NOMO-1 treated with dmso at 0.1 percent for 144 hours (cell line): ENCODE measurements around the gene ITGA11.
A peak's percentile ranks its signal among the peaks of the same experiment; 100 is the strongest.

ENCODE experiments used
- DNase-seq: peaks from one replicate; lab custom pipeline; 2025; ENCODE audit not compliant: unreplicated experiment; lab: John Stamatoyannopoulos, UW

ITGA11 gene

DNA sequence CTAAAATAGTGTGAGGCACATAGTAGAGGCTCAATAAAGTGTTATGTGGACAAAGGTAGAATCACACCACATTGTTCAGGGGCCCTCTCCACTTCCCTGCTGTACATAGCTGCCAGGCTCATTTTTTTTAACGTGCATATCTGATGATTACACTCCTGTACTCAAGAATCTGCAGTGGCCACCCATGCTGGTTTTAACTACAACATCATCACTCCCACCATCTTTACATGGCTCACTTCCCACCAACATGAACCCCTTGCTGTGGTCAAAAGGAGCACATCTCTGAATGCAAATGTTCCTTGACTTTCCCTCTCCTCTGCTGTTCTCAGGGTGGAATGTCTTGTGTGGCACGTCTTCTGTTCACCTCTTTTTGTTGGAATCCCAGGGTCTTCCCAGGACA, 77.7 kb downstream of the ITGA11 start:
- DNase-seq, result no peak

DNA sequence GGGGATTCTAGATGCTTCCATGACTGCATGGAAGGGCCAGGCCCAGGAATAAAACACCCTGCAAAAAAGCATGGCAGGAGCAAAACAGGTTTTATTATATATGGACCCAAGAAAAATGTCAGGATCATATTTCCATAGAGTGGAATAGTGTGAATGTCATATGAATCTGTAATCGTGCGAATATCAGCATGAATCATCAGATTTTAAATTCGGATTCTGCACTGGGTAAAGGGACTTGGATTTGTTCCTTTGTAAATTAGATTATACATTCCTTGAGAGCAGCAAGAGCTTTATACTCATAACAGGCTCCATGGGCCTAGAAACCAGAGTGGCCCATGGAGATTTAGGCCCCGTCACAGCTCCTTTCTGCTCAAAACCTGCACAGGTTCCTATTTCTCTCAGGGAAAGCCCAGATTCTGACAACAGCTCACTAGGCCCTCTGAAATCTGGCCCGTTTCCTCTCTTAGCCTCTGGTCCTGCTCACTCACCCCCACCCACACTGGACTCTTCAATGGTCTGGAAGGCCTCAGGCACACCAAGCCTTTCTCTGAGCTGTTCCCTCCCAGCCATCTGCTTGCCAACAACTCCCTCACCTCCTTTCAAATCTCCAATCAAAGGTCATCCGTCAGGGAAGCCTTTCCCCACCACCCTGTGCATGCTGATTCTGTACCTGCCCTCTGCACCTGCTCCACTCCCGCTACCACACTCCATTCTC, 78.4 kb downstream of the ITGA11 start:
- no peak for DNase-seq

DNA sequence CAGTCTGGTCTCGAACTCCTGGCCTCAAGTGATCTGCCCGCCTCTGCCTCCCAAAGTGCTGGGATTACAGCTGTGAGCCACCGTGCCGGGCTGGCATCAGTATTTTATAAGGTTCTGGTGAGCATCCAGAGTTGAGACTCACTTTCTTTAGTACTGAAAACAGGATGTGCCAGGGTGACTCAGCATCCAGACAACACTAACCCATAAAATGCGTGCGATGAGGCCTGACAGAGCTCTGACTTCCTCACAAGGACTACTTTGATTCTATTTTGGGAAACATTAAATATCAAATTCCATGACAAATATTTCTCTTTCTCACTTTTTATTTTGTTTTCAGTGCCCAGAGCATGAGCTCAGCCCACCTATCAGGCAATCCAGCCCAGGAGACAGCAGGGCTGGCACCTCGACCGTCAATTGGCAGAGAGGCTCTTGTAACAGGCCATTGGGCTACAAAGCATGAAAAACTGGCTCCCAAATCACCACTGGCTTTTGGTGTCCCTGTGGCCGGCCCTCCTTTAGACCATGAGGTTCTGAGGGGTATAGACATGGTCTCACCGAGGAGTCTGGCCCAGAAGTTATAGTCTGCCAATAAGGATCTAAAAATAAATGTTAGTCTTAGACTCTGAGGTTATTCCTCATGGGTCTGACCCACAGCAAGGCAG, 79.4 kb downstream of the ITGA11 start:
- peak; percentile 44 for DNase-seq

DNA sequence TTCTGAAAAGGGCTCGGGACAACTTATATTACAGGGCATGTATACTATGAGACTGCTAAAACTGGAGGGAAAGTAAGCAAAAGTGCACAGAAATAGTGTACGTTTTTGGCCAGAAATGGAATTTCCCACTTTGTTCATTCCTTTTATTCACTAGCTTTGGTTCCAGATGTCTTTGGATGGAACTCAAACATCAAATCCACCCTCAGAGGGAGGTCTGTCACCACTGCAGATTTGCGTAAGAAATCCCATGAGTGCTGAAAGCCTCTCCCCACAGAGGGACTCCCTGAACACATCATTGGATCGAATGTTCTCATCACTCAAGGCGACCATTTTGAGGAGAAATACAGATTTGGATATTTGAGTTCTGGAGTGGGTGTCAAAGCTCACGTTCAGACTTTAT, 82.8 kb downstream of the ITGA11 start:
- no peak for DNase-seq

DNA sequence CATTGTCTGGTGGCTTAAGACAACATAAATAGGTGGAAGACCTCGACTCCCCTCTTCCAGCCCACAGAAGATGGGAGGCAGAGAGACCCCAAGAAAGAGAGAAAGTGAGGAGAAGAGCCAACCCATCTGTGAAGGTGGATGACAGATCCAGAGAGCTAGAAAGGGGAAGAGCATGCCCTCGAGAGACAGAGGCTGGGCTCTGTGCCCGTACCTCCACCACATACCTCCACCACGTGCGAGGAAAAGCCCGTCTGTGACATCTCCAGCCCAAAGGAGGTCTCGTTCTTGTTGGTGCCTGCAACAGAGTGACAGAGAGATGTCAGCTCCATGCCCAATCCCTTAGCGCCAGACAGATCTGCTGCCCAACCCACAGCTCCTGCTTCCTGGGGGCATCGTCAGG, 83.4 kb downstream of the ITGA11 start:
- DNase-seq, result no peak

DNA sequence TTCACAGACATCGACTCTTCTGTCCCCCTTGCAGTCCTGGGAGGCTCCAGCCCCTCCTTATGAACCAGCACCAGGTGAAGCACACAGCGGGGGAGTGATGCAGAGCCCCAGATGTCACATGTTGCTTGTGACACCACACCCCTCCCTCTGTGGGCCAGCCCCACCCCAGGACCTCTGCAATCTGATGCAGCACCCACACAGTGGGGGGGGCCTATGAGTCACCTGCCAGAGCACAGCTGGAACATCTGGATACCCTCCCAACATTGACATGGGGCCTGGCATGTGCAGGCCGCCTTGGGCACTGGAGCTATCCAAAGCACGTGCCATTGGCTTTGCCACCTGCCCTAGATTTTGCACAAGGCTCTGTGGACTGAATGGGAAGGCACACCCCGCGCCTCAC, 83.9 kb downstream of the ITGA11 start:
- no peak for DNase-seq

DNA sequence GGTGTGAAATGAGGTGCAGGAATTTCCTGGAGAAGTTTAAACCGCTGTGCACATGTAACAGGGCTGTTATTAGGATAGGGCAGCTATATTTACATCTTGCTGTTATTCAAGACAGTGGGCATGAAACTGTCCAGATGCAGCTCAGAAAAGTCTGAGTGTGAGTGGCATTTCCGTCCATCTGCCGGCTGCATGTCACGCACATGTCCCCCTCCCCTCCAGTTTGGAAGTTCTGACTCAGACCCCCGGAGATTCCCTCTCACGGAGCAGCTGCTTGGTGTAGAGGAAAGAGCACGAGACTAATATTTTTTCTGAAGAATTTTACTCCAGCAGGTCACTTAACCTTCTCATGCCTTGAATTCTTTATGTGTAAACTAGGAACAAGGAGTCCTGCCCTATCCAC, 84.6 kb downstream of the ITGA11 start:
- no peak for DNase-seq

DNA sequence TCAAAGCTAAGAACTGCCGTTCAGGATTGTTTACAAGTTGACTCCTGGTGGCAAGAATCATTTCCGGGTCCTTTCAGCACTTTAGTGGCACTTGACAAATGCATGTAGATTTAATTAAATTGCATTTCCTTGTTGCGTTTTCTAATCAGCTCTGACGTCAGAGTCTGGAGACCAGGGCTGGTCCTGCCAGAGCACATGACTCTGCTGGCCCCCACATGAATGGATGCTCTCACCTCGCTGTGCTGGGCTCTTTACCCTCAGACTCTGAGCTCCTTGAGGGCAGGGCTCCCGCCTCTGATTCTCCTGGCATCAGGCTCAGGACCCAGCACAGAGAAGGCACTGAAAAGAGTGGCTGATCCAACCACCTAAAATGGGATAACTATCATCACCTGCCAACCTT, 85.0 kb downstream of the ITGA11 start:
- no peak for DNase-seq

DNA sequence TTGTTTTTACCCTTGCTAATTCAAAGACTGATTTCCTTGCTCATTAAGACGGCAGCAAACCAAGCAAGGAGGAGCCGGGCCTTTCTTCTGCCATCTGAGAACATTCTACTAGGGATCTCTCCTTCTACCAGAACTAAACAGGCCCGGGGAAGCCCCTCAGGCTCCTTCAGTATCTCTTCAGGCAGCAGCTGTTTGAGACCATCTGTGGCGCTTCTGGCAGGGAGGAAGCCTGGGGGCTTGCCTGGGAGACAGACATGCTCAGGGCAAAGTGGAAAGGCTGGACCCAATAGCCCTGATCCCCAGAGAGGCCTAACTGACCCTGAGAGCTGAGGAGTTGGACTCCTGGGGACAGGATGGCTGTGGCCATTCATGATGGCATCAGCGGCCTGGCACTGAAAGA, 86.5 kb downstream of the ITGA11 start:
- DNase-seq, result no peak

DNA sequence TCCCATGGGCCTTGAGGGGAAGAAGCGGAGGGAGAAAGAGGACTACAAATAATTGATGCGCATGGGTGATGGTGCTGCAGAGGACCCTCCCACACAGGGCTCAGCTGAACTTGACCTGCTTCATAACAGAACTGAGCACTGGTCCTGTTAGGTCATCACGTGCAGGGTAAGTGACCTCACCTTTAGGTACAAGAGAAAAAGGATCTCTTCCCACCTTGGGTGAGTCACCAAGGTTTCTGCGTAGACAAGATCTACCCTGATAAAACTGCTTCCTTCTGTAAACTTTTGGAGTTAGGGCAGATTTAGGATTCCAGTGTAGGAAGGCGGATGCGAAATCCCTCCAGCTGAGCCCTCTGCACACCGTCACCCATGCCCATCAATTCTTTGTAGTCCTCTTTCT, 87.4 kb downstream of the ITGA11 start:
- no peak for DNase-seq

DNA sequence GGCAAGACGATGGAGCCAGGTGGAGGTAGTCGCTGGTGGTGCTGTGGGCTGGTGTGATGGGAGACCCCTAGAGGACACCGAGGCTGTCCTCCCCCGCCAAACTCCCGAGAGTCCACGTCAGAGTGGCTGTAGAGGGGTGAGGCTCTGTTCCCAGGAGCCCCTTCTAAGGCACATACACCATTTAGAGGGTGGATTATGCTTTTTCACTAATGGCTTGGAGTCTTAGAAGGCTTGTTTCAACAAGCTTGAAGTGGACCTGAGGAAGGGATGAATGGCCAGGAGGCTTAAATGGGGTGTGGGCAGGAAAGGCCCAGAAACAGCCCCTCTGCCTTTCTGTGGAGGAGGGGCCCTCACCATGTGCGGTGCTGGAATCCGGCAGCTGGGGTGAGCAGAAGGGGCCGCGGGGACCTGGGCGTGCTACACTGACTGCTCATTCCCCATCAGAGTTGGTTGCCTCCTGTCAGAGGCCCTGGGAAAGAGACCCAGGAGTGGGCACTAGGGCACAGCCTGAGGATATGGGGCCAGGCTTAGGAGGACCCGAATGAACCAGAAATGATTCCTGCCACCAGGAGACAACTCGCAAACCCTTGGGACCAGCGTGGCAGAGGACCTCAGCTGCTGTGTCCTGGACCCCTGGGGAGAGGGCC, 88.3 kb downstream of the ITGA11 start:
- no peak for DNase-seq

DNA sequence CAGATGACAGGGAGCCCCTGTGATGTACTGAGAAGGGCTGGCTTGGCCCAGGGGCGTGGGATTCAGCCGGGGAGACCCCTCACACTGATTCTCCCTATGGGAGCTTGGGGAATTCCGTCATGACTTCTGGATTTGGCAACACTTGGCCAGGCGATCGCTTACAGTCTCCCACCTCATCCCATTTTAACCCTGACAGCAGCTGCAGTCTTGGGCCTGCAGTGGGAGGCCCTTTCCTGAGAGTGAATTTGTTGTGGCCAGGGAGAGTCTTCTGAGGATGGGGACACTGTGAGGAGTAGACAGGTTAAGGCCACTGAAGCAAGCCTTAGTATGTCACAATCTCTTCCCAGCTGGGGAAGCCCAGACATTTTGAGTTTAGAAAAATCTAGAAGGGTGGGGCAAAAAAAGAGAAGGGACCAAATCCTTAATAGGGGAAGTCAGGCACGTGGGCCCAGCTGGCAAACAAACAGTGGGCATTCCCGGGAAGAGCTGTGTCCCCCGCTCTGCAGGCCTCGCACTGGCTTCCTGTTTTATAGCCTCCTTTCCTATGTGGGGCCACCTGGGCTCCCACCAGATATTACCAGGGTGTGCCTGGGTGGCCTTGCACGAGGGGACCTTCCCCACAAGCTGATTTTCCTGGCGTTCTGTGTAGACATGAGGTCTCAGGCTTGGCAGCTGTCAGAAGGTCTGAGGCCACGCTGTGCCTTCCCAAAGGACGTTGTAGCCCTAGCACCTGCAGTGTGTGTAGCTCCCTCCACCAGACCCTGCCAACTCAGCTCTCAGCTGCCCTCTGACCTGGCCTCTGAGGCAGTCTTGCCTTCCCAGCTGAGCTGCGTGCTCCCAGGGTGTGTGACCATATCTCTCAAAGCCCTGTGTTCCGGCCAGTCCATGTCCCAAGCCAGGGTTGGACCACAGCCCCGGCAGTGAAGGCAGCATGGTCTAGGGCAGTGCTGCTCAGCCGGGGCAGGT, 89.9 kb downstream of the ITGA11 start:
- DNase-seq, result no peak

DNA sequence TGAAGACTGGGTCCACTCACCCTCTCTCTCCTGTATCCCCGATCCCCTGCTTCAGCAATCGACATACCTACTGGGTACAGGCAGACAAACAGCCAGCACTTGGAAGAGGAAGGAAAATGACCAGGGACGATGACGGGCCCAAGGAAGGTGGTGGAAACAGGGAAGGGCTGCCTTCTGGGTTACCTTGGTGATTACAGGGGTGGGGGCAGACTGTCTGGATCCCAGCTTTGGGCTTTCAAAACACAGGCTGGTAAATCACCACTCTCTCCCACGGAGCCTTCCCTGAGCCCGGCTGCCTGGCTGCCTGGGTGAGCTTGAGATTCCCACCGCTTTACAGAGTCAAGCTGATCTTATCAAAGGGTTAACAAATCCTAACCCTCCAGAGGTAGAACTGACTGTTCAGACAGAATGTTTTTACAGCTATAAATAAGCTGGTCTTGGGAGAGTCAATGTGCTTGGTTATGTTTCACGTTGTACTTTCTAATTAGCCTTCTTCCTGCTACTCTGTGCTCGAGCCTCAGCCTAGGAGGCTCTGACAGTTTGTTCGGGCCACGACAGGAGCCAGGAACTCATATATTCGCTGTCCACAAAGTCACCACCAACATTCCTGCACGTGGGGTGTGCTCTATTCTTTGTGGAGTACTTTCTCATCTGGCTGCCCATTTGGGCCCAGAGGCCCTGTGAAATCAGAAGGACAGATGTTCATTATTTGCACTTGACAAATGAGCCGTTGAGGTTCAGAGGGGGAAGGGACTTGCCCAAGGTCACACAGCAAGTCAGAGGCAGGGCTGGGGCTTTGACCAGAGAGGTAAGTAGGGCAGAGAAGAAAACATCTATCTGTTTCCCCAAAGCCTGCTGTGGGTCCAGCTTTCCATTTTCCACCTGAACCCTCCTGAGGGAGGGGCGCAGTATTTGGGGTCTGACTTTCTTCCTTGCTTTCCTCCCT, 91.0 kb downstream of the ITGA11 start:
- no peak for DNase-seq

DNA sequence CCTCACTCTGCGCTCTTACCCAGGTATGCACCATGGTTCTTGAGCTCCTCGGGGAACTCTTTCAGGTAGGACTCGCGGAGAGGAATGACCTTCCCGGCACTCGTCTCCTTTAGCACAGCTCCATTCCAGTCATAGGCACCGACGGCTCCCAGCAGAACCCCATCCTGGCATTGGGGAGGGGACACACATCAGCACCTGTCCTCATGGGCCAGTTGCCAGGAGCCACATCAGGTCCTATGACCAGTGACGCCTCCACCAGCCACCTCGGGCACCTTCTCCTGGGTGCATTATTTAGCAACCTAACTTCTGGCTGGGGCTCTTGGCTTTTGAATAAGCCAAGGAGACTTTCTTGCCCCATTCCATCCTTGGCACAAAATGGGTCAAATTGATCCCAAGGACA, 92.5 kb downstream of the ITGA11 start:
- DNase-seq, result no peak

DNA sequence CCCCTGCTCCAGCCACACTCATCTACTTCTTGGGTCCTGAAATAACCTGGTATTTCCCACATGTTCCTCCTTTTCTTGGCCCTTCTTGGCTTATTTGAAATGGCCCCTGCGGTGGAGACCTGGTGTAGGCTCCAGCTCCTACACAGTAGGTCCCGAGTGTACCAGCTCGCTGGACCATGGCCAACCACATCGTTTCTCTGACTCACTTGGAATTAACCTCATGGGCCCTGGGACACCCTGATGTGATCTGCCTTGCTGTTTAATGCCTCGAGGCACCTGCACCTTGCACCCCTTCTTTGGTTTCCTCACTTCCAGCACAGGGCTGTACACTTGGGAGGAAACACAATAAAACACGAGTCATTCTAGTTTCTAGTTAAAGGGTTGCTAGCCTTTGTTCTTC, 94.1 kb downstream of the ITGA11 start:
- no peak for DNase-seq

DNA sequence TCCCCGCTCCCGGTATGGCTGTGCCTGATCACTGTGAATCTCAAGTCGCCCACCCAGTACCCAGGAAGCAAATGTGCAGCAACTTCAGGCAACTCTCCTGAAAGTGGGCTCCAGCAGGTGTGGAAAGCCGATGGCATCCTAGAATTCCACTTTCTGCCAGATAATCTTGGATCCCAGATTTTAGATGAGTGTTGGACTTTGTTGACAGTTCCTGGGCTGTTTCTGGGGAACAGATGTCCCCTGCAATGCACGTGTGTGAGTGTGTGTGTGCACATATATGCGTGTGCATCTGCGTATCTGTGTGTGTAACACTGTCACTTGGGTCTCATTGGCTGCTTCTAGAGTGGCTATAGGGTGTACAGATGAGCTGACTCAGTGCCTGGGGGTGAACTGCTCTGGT, 95.4 kb downstream of the ITGA11 start:
- DNase-seq, result no peak

DNA sequence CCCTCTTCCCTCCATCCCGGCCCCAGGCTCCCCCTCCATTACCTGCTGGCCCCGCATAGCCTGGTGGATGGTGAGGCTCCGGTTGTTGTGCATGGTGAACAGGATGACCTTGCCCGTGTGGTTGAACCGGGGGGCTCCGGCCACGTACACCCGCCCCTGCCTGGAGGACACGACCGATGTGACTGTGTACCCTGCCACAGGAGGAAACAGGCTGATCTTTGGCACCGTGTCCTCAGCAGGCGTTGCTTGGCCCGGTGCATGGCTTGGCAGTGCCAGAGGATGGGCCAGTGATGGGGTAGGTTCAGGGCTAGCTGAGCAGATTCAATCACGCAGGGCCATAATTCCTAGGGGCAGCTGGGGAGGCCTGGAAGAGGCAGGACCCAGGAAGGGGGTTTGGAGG, 96.3 kb downstream of the ITGA11 start:
- DNase-seq, result no peak

DNA sequence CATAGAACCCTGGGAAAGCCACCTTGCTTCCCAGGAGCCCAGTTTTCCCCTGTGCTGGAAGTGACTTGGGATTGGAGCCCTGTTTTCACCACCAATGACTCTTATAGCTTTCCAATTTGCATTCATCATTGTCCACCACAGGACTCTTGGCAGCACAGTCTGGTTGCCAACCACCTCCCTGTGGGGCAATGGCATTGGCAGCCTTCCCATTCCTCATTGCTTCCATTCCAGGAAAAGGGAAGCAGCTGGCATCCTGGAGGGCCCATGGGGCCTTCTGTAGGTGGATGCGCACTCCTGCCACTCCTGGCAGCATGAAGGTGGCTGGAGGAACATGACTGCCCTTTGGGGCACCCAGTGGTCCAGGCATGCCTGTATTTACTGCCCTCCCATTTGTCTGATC, 96.7 kb downstream of the ITGA11 start:
- DNase-seq, result no peak

DNA sequence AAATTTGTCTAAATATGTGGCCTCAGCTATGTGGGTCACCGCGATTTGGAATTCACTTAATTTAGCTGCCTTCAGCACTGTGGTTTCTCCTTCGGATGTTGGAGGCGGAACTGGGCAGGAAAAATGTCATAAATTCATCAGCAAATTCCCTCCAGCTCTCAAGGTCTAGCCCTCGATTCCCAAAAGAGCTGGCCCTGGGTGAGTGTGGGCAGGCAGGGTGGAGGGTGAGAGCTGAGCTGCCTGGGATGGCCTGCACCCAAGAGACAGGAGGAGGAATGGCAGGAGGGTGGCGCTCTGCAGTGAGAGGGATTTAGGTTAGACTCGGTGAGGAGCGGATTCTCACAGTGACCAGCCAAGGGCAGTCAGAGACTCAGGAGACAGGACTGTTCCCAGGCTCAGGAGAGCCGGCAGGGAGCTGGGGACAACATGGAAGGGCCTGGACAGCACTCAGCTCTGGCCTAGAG, 97.3 kb downstream of the ITGA11 start:
- DNase-seq, result no peak

DNA sequence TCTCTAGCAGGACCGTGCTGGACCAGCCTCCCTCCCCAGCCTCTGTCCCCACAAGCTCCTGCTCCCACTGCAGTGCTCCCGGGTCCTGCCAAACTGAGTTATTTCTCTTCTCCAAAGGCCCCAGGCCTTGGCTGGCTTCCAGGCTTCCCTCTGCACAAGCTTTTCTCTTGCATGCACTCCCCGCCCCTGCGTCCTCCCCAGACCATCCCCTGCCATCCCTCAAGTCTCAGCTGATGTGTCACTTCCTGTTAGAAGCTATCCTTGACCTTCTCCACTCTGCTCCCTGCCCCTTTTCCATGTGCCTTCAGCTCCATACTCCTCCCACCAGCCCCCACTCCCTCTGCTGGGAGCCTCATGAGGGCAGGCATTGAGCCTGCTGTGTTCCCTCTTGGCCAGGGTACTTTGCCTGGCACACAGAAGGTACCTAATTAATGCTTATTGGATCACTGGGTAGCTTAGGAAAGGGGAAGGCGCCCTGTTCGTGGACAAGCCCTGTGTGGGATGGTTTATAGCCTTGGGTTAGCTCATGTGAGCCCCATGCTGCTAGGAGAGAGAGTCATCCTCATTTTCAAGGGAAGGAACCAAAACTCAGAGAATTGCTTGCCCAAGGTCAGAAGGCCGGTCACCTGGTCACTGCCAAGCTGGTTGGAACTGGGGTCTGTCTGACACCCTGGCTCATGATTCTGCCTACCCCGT, 98.0 kb downstream of the ITGA11 start:
- DNase-seq, result no peak
